Left lung (tissue), 10 donors: Measurements from ENCODE around the gene DDX24. TPM values are rescaled to one million over a fixed set of nuclear protein-coding genes. Genes with fewer than 3 reads are reported as not detected.

Source experiments
- ATAC-seq: fragments of 200-7000 bp; cut with Tn5 transposase; one replicate; pipeline ENCODE4 v1.9.1; 2020; ENCODE audit warnings: moderate library complexity
- DNase-seq, 4 donors: peaks; one replicate each; pipeline ENCODE4 v3.0.0-alpha.2; 2013 to 2020
- H3K27ac ChIP-seq, 2 donors: fragments of 200-600 bp; sonication (generic) in 1 of 2; one replicate each; pipeline versions ENCODE4 v1.5.0 to v1.8.0; 2020 to 2021
- H3K27me3 ChIP-seq, 2 donors: fragments of 200-600 bp; sonication (generic) in 1 of 2; one replicate each; pipeline versions ENCODE4 v1.5.0 to v1.8.0; 2020 to 2021
- H3K36me3 ChIP-seq, 2 donors: fragments of 200-600 bp; sonication (generic) in 1 of 2; one replicate each; pipeline versions ENCODE4 v1.5.0 to v1.8.0; 2020 to 2021
- H3K4me1 ChIP-seq, 2 donors: fragments of 200-600 bp; one replicate each; pipeline ENCODE4 v1.8.0; 2021
- H3K4me3 ChIP-seq, 2 donors: fragments of 200-600 bp; sonication (generic) in 1 of 2; one replicate each; pipeline versions ENCODE4 v1.5.0 to v1.8.0; 2020 to 2021; ENCODE audit warnings: mild to moderate bottlenecking in 1 of 2
- H3K9me3 ChIP-seq, 2 donors: fragments of 200-600 bp; sonication (generic) in 1 of 2; one replicate each; pipeline versions ENCODE4 v1.5.0 to v1.8.0; 2020 to 2021
- intact Hi-C, 2 donors: fragments of 100-400 bp; cut with DNase I; formaldehyde crosslinking; loops; one replicate each; pipeline versions ENCODE4 v1.11.2 to v1.14.2; 2022
- polyA plus RNA-seq, 6 donors: library from polyadenylated mRNA; unstranded; fragments of 120-200 nt; gene quantifications; one replicate each; pipeline ENCODE4 v1.2.1, GENCODE V29; 2013; ENCODE audit not compliant: insufficient read length in 6 of 6
- total RNA-seq, 2 donors: library from RNA; stranded (reverse); fragmentation: NEBNext Ultra II Directional; extraction: Animal tissue kit (Norgen Biotek cat#: 25700); gene quantifications; one replicate each; pipeline ENCODE4 v1.2.1, GENCODE V29; 2021
- TF ChIP-seq, protein P1 (sequence below), 2 donors: fragments of 200-600 bp; sonication (generic) in 1 of 2; IDR thresholded peaks; one replicate each; pipeline versions ENCODE4 v1.5.0 to v1.8.0; 2021; ENCODE audit warnings: antibody characterized with exemption in 2 of 2
- donor health status: DM: no; HTN: yes; CAD: no.
- donor health status: DM: no; HTN: no; CAD: no.

Gene DDX24
- total and polyA plus RNA-seq, 8 donors: 127 to 148 (median 139) TPM

DNA sequence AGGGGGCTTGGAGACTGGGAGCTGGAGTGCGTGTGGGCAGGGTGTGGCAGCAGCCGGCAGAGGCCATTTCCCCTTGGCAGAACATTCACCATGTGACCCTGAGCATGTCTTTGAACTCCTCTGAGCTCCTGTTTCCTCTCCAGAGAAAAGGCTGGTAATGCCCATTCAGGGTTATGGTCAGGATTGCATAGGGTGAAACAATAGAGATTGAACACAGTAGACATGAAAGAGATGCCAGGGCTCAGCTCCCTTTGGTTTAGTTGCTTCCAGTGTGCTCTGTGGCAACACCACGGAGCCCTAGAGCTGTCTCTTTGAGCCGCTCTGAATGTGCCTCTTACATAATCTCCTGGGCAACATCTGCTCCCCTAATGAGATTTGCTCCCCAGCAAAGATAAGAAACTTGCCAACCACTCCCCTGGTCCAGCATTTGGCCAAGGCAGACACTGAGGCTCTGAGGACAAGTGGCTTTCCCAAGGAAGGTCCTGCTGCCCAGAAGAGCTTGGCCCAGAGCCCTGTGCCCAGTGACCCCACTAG, 34.1 kb upstream of the DDX24 start:
- no peak overlapping the region for H3K4me3 ChIP-seq
- H3K4me1 ChIP-seq: peaks cover 0 to 13% of the 10 kb centered on the region in 2 donors
- intact Hi-C loops: no loop called here
- DNase-seq (peak in 1 of 4 donors; percentile 19), ATAC-seq (peak; percentile 52)
- H3K9me3 ChIP-seq: peaks cover 0 to 14% of the 10 kb centered on the region in 2 donors
- H3K27me3 ChIP-seq: no peaks in the 10 kb centered on the region
- no peaks in the 10 kb centered on the region for H3K36me3 ChIP-seq
- H3K27ac ChIP-seq: peak overlapping the region; percentile 44 to 64
- TF ChIP-seq, protein P1, sequence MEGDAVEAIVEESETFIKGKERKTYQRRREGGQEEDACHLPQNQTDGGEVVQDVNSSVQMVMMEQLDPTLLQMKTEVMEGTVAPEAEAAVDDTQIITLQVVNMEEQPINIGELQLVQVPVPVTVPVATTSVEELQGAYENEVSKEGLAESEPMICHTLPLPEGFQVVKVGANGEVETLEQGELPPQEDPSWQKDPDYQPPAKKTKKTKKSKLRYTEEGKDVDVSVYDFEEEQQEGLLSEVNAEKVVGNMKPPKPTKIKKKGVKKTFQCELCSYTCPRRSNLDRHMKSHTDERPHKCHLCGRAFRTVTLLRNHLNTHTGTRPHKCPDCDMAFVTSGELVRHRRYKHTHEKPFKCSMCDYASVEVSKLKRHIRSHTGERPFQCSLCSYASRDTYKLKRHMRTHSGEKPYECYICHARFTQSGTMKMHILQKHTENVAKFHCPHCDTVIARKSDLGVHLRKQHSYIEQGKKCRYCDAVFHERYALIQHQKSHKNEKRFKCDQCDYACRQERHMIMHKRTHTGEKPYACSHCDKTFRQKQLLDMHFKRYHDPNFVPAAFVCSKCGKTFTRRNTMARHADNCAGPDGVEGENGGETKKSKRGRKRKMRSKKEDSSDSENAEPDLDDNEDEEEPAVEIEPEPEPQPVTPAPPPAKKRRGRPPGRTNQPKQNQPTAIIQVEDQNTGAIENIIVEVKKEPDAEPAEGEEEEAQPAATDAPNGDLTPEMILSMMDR (IDR thresholded peaks at IDR 0.05): no peak

GRCh38 chr14:94114589-94115057, 33.6 kb upstream of the DDX24 start:
- Histone ChIP-seq H3K9me3 (peaks cover 0 to 9% of the 10 kb centered on the region in 2 donors), H3K4me3 (no peak overlapping the region), H3K36me3 (no peaks in the 10 kb centered on the region), H3K27me3 (no peaks in the 10 kb centered on the region), H3K27ac (peak overlapping the region; percentile 28 to 64), H3K4me1 (peaks cover 0 to 18% of the 10 kb centered on the region in 2 donors)
- no peak for DNase-seq
- intact Hi-C loops: no loop called here
- TF ChIP-seq, protein P1 (IDR thresholded peaks at IDR 0.05): no peak
- ATAC-seq: no peak

DNA sequence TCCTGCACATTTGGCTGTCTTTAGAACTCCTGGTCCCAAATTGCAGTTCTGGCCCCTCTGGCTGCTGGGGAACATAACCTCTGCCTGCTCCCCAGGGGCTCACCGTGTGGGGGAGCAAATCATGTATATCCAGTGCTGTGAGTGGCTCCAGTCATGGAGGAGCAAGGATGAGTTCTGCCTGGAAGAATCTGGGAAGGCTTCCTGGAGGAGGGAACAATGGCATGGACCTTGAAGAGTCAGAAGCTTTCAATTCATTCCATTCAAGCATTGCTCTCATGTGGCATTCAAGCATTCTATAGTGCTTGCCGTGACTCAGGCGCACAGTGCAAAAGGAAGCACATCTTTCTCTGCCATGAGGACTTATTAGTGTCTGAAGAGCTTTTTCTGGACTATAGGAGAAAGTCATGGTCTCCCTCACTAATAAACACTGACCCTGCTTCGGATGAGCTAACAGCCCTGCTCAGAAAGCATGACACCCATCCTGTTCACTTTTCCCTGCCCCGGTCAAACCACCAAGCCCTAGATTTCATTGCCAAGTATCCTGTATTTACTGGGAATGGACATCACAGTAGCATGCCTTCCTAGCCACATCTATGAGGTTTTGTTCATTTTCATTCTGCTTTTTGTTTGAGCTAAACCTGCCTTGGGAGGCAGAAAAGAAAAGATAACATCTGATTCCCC, 33.0 kb upstream of the DDX24 start:
- ATAC-seq (no peak), DNase-seq (no peak)
- intact Hi-C loops: no loop called here
- Histone ChIP-seq H3K27me3 (no peaks in the 10 kb centered on the region), H3K4me1 (peaks cover 0 to 19% of the 10 kb centered on the region in 2 donors), H3K36me3 (no peaks in the 10 kb centered on the region), H3K27ac (peak overlapping the region; percentile 28 to 64), H3K9me3 (peaks cover 0 to 3% of the 10 kb centered on the region in 2 donors), H3K4me3 (peak overlapping the region in 1 of 2 donors; percentile 47)
- TF ChIP-seq, protein P1 (IDR thresholded peaks at IDR 0.05): no peak

- Histone ChIP-seq H3K36me3 (no peaks in the 10 kb centered on the region), H3K9me3 (no peaks in the 10 kb centered on the region), H3K27ac (peak overlapping the region; percentile 28 to 64), H3K27me3 (no peaks in the 10 kb centered on the region), H3K4me3 (peak overlapping the region in 1 of 2 donors; percentile 47), H3K4me1 (peaks cover 0 to 19% of the 10 kb centered on the region in 2 donors)
- intact Hi-C loops: no loop called here
- DNase-seq (no peak), ATAC-seq (no peak)
- TF ChIP-seq, protein P1 (IDR thresholded peaks at IDR 0.05): no peak
Measured at GRCh38 chr14:94113490-94113889, 32.5 kb upstream of the DDX24 start.

DNA sequence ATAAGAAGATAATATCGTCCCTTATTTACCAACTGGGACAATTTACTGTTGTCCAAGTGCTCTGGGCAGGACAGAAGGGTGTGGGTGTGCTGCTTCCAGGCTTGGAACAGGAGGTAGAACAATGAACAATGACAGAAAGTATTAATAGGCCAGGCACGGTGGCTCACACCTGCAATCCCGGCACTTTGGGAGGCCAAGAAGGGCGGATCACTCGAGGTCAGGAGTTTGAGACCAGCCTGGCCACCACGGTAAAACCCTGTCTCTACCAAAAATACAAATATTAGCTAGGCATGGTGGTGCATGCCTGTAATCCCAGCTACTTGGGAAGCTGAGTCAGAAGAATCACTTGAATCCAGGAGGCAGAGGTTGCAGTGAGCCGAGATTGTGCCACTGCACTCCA, 32.1 kb upstream of the DDX24 start:
- DNase-seq: no peak
- Histone ChIP-seq H3K9me3 (no peaks in the 10 kb centered on the region), H3K4me1 (peaks cover 0 to 19% of the 10 kb centered on the region in 2 donors), H3K36me3 (no peaks in the 10 kb centered on the region), H3K27ac (peak overlapping the region; percentile 28 to 81), H3K27me3 (no peaks in the 10 kb centered on the region), H3K4me3 (peak overlapping the region in 1 of 2 donors; percentile 47)
- TF ChIP-seq, protein P1 (IDR thresholded peaks at IDR 0.05): no peak
- no peak for ATAC-seq
- intact Hi-C loops: no loop called here
